GM21390 (cell line): ENCODE results near the gene TMEM51.

Experiments
- ATAC-seq: cut with Tn5 transposase; IDR thresholded peaks from one replicate; pipeline ENCODE4 v1.9.1; 2021; ENCODE audit not compliant: unreplicated experiment

TMEM51 gene

DNA sequence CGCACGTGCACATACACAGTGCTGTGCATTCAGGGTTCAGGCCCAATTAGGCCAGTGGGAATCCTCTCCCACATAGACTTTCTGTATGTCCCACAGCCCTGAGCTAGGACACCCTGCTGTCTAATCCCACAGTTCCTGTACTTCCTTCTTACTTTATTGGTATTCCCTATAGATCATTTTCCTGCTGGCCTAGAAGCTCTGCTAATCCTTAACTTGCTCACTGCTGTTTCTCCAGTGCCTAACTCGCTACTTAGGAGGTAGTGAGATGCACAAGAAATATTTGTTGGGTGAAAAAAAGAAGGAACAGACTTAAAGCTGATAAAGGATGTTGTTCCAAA lies 59.4 kb downstream of the TMEM51 start:
- ATAC-seq = no peak

DNA sequence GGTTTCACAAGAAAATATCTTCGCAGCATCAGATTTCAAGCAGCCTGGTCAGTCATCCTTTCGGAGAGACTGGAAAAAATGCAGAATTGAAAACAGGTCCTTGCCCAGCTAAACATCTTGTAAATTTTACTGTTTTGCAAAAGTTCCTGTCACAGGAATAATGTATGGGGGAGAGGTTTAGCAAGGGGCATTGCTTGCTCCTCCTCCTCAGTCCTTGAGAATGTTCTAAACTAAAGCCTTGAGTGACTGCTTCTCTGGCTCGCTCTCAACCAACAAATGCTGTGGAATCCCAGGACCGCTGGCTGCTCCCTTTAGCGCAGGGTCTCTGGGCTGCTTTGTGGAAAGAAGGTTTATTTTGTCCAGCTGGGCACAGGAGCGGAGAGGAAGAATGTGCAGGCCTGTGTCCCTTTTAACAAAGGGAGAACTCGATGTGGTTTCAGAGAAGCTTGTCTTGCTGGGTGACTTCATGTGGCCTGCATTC lies 59.8 kb downstream of the TMEM51 start:
- no peak for ATAC-seq

DNA sequence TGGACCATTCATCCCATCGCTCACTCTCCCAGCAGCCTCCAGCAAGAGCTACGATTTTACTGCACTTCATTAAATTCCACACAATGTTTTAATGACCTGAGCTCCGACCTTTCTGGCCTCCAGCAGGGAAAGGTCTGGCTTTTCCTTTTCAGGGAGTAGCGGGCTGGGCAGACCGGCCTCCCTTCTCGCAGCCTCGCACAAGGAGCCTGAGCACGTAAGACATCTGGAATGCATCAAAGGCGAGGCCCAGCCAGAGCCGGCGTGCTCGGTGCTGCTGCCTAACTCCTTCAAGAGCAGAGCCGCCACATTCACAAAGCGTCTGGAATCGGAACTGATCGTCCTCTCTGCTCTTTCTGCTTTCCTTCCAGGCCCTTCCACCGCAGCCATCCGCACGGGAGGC lies 61.0 kb downstream of the TMEM51 start:
- ATAC-seq = no peak

DNA sequence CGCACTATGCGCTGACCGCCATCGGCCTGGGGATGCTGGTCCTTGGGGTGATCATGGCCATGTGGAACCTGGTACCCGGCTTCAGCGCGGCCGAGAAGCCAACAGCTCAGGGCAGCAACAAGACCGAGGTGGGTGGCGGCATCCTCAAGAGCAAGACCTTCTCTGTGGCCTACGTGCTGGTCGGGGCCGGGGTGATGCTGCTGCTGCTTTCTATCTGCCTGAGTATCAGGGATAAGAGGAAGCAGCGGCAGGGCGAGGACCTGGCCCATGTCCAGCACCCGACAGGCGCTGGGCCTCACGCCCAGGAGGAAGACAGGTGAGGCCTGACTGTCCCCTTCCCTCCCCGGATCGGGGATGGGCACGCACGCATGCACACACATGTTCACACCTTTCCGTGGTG lies 61.6 kb downstream of the TMEM51 start:
- ATAC-seq = no peak

DNA sequence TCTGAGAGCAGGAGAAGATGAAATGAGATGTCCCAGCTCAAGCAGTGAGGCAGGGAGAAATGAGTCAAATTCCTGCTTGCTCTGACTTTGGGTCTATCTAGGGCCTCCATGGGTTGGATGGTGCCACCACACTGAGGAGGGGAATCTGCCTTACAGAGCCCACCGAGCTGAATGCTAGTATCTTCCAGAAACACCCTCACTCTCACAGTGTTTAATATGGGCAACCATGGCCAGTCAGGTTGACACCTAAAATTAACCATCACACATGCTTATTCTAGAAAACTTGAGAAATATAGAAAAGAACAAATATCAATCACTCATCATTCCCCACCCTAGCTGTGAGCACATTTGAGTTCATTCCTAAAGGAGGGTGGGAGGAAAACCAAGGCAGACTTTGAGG lies 64.1 kb downstream of the TMEM51 start:
- no peak for ATAC-seq

DNA sequence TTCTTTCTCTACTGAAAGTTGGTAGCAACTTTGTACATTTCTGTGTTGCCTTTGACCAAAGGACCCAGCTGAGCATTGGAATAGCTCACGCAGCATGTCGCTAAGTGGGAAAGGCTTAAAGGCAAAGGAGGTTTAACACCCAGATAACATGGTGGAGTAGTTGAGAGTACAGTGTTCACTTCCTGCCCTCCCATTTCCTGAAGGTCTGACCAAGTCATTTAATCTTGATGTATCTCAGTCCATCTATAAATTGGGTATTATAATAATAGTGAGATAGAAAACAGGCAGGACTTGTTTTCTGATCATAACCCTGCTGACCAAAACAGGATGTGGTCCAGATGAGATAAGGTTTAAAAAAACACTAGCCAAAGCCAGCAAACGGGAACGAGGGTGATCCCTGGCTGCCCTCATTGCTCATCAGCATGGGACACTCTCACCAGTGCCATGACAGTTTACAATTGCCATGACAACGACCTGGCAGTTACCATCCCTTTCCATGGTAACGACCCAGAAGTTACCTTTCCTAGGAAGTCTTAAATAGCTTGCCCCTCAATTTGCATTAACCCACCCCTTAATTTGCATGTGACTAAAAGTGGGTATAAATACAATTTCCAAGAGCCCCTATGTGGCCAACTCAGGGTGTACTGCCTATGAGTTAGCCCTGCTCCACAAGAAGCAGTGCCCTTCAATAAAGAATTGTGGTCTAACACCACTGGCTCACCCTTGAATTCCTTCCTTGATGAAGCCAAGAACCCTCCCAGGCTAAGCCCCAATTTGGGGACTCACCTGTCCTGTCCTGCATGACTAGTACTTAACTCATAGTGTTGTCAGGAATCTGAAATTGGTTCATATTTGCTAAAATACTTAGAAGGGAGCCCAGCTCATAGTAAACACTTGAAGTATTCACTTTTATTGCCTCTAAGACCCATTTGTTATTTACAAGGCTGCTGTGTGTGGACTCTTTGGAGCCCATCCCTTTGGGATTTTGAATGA lies 65.0 kb downstream of the TMEM51 start:
- ATAC-seq = no peak

DNA sequence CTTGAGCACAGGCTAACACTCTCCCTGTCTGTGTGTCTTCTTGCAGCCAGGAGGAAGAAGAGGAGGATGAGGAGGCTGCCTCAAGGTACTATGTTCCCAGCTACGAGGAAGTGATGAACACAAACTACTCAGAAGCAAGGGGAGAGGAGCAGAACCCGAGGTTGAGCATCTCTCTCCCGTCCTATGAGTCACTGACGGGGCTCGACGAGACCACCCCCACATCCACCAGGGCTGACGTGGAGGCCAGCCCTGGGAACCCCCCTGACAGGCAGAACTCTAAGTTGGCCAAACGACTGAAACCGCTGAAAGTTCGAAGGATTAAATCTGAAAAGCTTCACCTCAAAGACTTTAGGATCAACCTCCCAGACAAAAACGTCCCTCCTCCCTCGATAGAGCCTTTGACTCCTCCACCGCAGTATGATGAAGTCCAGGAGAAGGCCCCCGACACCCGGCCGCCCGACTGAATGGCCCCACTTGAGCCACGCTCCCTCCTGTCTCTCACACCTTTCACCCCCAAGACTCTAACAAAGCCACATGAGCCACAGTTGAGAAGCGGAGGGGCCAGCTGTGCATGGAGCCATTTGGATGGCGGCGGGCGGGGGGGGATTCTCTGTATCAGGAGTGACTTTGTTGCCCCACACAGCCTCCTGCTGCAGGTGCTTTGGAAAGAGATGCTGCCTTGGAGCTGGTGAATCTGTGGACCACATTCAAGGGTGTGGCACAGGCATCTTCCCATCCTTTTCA lies 65.9 kb downstream of the TMEM51 start:
- ATAC-seq = no peak

DNA sequence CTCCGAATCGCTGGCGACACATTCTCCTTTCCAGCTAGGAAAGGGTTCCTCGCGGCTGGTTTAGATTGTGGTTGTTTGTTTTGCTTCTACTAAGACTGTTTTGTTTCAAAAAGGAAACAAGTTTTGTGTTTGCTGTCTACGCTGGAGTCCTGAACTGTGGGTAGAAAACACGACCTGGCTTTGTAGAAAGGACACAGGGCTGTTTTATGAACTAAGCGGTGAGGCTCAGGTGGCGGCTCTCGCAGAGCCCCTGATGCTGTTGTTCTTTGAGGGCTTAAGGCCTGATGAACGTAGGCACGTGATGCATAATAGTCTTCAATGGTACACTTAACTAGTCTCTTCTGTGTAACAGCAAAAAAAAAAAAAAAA lies 66.5 kb downstream of the TMEM51 start:
- no peak for ATAC-seq

DNA sequence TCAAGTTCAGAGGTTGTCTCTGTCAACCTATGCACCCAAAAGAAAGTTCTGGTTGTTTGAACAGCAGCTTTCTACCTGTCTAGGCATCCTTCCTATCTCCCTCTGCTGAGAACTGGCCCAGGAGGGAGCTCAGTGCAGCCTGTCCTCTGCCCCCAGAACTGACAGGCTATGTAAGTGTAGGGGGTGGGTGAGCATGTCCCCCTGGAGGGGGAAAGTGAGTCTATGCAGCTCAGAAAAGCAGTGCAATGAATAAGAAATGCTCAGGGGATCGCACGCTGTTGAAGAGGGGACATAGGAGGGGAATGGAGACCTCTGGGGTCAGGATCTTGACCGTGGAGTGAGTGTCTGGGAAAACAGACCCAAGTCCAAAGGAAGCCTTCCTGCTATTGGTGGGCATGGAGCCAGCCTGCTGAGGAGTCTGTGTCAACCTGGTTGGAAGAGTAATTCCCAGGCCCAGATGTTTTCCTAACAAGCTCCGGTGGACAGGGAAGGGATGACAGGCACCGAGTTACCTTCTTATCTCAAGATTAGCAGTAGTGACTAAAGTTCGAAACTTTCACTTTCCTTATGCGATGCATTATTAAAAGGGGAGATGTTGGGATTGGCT lies 67.4 kb downstream of the TMEM51 start:
- ATAC-seq = no peak

DNA sequence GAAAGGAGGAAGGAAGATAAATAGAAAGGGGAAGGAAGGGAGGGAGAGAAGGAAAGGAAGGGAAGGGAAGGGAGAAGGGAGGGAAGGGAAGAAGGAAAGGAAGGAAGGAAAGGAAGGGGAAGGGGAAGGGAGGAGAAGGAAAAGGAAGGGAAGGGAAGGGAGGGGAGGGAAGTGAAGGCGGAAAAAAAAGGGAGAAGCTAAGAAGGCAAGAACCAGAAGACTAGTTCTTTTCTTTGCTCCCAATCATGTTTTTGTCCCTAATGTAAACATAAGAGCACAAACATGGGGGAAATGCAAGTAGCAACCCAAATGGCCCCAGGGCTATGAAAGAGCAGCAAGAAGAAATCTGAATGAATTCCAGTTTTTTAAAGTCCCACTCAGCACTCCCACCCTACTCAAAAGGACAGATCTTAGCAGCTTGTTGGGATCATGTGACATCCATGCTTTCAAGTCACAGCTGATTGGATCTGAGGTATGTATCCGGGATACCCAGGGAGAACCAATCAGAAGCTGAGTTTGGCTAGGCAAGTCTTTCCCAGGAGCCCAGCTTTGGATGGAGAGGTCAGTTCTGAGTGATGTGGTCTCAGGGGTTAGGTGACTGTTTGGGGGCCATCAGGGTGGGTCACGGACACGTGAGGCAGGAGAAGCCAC lies 69.2 kb downstream of the TMEM51 start:
- no peak for ATAC-seq

DNA sequence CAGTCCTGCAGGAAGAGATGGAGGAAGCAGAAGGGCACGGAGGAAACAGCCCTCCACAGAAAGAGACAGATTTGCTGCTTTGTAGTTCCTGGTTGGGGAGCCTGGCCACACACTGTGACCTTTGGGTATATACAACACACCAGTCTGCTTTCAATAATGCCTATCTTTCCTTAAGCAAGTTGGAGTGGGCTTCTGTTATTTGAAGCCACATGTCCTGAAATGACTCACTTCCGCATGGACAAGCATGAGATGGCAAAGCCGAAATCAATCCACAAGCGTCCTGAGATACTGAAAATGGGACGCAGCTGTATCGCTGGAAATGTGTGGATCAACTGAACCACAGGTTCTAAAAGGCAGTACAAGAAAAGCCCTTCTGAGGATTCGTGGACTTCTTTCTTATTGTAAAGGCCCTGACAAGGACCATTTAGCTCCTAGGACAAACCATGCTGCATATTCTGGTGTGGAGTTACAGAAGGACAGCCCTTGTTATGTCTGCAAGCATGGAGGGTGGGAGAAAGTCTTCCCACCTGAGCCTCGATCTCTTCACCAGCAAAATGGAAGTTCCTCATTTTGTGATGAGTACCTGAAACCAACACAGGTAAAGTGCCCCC lies 70.8 kb downstream of the TMEM51 start:
- ATAC-seq = no peak

DNA sequence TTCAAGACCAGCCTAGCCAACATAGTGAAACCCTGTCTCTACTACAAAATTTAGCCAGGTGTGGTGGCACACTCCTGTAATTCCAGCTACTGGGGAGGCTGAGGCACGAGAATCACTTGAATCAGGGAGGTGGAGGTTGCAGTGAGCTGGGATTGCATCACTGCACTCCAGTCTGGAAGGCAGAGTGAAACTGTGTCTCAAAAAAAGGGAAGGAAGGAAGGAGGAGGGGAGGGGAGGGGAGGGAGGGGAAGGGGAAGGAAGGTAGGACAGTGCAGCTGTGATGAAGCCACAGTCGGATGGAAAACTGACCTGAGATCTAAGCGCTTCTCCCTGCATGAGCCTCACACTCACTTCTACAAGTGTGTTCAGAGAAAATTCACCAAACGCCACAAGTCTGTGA lies 71.4 kb downstream of the TMEM51 start:
- ATAC-seq = no peak

DNA sequence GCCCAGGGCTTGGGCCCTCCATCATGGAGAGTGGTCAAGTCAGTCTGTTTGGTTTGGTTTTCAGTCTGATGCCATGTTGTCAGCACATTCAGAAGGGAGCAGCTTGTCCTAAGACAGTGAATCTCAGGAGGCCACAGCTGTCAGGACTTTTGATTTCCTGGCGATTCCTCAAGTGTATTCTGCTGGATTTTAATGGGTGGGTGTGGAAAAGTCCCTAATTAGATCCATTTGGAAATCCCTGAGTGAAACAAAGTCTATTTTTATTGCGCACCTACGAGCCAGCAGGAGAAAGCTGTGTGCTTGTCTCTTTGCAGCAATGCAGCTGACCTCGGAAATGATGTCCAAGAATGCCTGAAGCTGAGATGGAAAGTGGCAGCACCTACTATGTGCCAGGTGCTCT lies 71.9 kb downstream of the TMEM51 start:
- ATAC-seq = no peak

DNA sequence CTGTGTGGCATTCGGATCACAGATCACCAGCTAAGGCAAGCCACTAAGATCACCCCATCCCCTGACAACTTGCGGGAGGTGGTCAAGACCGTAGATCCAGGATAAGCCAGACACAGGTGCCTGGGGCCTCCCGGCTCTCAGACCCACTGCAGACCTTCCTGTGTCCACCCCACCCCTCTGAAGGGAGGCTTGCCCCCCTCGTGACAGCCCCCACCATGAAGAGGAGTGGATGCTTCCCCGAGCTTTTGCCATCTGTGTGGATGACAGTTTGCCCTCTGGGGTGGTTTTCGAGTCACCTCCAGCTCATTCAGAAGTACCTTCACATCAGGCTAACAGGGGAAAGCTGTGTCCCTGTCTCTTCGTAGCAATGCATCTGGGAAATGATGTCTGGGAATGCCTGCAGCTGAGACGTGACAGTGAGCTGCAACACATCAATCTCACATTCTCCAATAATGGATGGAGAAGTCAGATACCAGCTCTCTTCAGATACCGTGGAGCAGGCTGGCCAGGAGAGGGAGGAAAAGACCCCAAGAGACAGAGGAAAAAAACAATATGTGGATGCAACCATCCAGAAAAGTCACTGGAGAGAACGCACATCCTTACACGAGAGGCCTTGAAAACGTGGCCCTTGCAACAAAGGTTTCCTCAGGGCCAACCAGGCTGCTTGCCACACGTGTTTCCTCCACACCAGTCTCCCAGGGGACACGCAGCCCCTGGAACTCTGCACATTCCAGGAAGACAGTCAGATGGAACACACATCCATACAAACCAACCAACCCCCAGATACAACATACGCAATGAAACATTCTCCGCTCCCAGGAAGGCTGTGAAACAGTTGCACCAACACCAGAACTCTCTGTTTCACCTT lies 73.1 kb downstream of the TMEM51 start:
- no peak for ATAC-seq

DNA sequence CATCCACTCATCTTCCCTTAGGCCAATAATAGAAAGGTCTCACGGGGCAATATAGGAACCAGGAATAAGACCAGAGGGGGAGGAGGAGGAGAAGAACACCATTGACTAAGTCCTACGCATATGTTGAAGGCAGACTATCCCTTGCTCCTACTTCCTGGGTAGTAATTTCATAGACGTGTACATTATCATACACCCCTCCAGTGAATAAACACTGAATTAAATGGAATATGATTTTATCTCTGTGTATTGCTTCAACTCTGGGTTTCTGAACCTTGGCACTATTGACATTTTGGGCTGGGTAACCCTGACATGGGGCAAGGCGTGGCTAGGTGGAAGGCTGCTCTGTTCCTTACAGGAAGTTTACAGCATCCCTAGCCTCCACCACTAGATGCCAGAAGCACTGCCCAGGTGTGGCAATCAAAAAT lies 76.2 kb downstream of the TMEM51 start:
- ATAC-seq = no peak

DNA sequence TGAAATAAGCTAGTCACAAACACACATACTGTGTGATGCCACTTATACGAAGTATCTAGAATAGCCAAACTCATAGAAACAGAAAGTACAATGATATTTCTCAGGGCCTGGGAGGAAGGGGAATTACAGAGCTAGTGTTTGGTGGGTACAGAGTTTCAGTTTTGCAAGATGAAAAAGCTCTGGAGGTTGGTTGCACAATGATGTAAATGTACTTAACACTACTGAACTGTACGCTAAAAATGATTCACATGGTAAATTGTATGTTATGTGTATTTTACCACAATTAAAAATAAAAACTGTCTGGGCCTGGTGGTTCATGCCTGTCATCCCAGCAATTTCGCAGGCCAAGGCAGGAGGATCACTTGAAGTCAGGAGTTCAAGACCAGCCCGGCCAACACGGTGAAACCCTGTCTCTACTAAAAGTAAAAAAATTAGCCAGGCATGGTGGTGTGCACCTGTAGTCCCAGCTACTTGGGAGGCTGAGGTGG lies 78.2 kb downstream of the TMEM51 start:
- ATAC-seq = peak; percentile 91

DNA sequence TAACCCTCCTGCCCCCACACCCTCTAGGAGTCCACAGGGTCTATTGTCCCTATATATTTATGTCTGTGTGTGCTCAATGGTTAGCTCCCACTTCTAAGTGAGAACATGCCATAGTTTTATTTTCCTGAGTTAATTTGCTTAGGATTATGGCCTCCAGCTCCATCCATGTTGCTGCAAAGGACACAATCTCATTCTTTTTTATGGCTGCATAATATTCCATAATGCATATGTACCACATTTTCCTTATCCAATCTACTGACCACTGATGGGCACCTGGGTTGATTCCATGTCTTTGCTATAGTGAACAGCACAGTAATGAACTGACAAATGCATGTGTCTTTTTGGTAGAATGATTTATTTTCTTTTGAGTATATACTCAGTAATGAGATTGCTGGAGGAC lies 80.1 kb downstream of the TMEM51 start:
- ATAC-seq = no peak

DNA sequence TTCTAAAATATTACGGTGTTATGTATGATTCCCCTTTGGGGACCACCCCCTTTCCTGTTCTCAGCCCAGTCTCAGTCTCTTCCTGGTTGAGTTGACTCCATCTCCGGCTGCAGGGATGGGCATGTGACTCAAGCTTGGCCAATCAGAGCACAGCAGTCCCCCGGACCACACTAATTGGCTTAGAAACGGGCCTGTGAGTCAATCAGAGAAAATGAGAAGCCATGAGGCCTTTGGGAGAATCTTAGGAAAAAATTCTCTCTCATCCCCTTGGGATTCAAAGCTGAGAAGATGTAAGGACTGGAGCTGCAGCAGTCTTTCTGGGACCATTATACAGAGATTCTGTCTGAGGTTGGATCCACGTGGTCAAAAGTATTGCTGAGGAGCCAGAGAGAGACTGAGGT lies 82.8 kb downstream of the TMEM51 start:
- ATAC-seq = no peak

DNA sequence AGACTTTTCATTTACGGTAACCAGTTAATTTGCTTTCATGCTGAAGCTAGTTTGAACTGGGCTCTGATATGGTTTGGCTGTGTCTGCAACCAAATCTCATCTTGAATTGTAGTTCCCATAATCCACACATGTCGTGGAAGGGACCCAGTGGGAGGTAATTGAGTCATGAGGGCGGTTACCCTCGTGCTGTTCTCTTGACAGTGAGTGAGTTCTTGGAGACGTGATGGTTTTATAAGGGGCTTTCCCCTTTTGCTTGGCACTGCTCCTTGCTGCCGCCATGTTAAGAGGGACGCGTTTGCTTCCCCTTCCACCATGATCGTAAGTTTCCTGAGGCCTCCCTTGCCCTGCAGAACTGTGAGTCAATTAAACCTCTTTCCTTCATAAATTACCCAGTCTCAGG lies 83.2 kb downstream of the TMEM51 start:
- ATAC-seq = no peak

DNA sequence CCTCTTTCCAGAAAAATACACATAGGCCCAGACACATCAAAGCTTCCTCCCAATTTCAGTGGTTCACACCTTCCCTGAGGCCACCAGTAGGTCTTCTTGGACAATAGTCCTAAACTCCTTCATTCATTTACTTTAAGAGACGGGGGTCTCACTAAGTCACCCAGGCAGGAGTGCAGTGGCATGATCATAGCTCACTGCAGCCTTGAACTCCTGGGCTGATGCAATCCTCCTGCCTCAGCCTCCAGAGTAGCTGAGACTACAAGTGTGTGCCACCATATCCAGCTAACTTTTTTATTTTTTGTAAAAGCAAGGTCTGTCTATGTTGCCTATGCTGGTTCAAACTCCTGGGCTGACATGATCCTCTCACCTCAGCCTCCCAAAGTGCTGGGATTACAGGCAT lies 85.2 kb downstream of the TMEM51 start:
- ATAC-seq = no peak
